GM06990 (cell line): Measurements from ENCODE around the gene BSN.
"Not testable (repeated sequence)": the region's sequence is repeated elsewhere in the genome, so short reads cannot be mapped to it uniquely, and the experiment has no call there.

Source experiments
- DNase-seq: peaks from one replicate; pipeline ENCODE4 v3.0.0-alpha.2; 2011; ENCODE audit not compliant: insufficient read length; ENCODE audit errors: extremely low read depth
- H3K27me3 ChIP-seq: replicated peaks from 2 replicates; pipeline ENCODE4 v1.6.0; 2011; ENCODE audit warnings: low read length; ENCODE audit not compliant: control insufficient read depth, insufficient read depth
- H3K36me3 ChIP-seq: 2 replicates; pipeline ENCODE4 v1.5.1; 2011; ENCODE audit warnings: low read length; ENCODE audit not compliant: control insufficient read depth, insufficient read depth
- H3K4me3 ChIP-seq: replicated peaks from 2 replicates; pipeline ENCODE4 v1.5.1; 2011; ENCODE audit warnings: low read depth, mild to moderate bottlenecking, control low read depth, low read length
- CTCF ChIP-seq: IDR thresholded peaks from 2 replicates; pipeline ENCODE4 v1.5.1; 2011; ENCODE audit warnings: low read length, control low read depth, mild to moderate bottlenecking, inconsistent platforms; ENCODE audit not compliant: insufficient read depth, poor library complexity, severe bottlenecking

Gene BSN

GRCh38 chr3:49567406-49567805, 13.1 kb downstream of the BSN start:
- Histone ChIP-seq H3K4me3 (no peak overlapping the region), H3K36me3 (no peaks in the 10 kb centered on the region), H3K27me3 (no peaks in the 10 kb centered on the region)
- DNase-seq: no peak
- TF ChIP-seq CTCF: no peak

- no peaks in the 10 kb centered on the region for H3K27me3 ChIP-seq
- H3K36me3 ChIP-seq: no peaks in the 10 kb centered on the region
- no peak for DNase-seq
- no peak for TF ChIP-seq CTCF
- H3K4me3 ChIP-seq: no peak overlapping the region
Measured at GRCh38 chr3:49568965-49569364, 14.7 kb downstream of the BSN start.

- Histone ChIP-seq H3K4me3 (no peak overlapping the region), H3K27me3 (no peaks in the 10 kb centered on the region), H3K36me3 (no peaks in the 10 kb centered on the region)
- no peak for DNase-seq
- TF ChIP-seq CTCF: no peak
Measured at GRCh38 chr3:49570028-49570654, 15.9 kb downstream of the BSN start.

- no peaks in the 10 kb centered on the region for H3K36me3 ChIP-seq
- no peaks in the 10 kb centered on the region for H3K27me3 ChIP-seq
- no peak for TF ChIP-seq CTCF
- no peak overlapping the region for H3K4me3 ChIP-seq
- DNase-seq: no peak
Measured at GRCh38 chr3:49582177-49582576, 27.9 kb downstream of the BSN start.

- H3K36me3 ChIP-seq, DNase-seq: not testable (repeated sequence)
Measured at GRCh38 chr3:49585261-49585755, 31.0 kb downstream of the BSN start.

GRCh38 chr3:49591615-49592014, 37.3 kb downstream of the BSN start:
- TF ChIP-seq CTCF: no peak
- Histone ChIP-seq H3K4me3 (no peak overlapping the region), H3K36me3 (no peaks in the 10 kb centered on the region), H3K27me3 (no peaks in the 10 kb centered on the region)
- DNase-seq: no peak

More at GRCh38 chr3:49585261-49585755, 31.0 kb downstream of the BSN start:
- H3K27me3 ChIP-seq, H3K4me3 ChIP-seq: not testable (repeated sequence)
